NB4 (cell line): ENCODE data around the gene EML3.

ENCODE experiments used
- DNase-seq: peaks from one replicate; pipeline ENCODE4 v3.0.0; 2010; ENCODE audit warnings: low read depth
- H3K4me3 ChIP-seq: one replicate; pipeline ENCODE4 v1.5.1; 2011; ENCODE audit warnings: mild to moderate bottlenecking, low read depth, low read length, moderate library complexity
- CTCF ChIP-seq: IDR thresholded peaks from one replicate; pipeline ENCODE4 v1.5.1; 2012; ENCODE audit warnings: low read depth, low read length
- MAX ChIP-seq: IDR thresholded peaks from 2 replicates; pipeline ENCODE4 v1.6.1; 2011; ENCODE audit warnings: low read depth, low read length
- MYC ChIP-seq: IDR thresholded peaks from 2 replicates; pipeline ENCODE4 v1.6.1; 2011; ENCODE audit warnings: low read depth, low read length
- POLR2A ChIP-seq: IDR thresholded peaks from 2 replicates; pipeline ENCODE4 v1.6.1; 2011; ENCODE audit warnings: mild to moderate bottlenecking; ENCODE audit not compliant: insufficient read length; ENCODE audit errors: extremely low read depth

The EML3 gene

GRCh38 chr11:62648967-62649364 is 36.4 kb upstream of the EML3 start:
- TF ChIP-seq MAX (no peak), MYC (no peak), POLR2A (no peak), CTCF (no peak)
- no peak for DNase-seq
- no peak overlapping the region for H3K4me3 ChIP-seq

GRCh38 chr11:62648185-62648966 is 35.8 kb upstream of the EML3 start:
- no peak for DNase-seq
- no peak overlapping the region for H3K4me3 ChIP-seq
- TF ChIP-seq POLR2A, result no peak

GRCh38 chr11:62647609-62648005 is 35.0 kb upstream of the EML3 start:
- H3K4me3 ChIP-seq, result no peak overlapping the region
- no peak for TF ChIP-seq MAX
- no peak for TF ChIP-seq MYC
- no peak for TF ChIP-seq CTCF
- no peak for TF ChIP-seq POLR2A
- no peak for DNase-seq

- H3K4me3 ChIP-seq, result peak overlapping the region; percentile 25
- DNase-seq, result no peak
- TF ChIP-seq POLR2A (no peak), MAX (no peak), CTCF (no peak), MYC (no peak)
Observed at GRCh38 chr11:62646825-62647608, 34.4 kb upstream of the EML3 start.

GRCh38 chr11:62645946-62646824 is 33.6 kb upstream of the EML3 start, which contains the start of gene GANAB:
Gene GANAB (minus strand): TSS chr11:62646613. CDS start chr11:62646599, 14 bp downstream.
- TF ChIP-seq CTCF (no peak), MAX (peak; percentile 62), POLR2A (peak; percentile 94), MYC (peak; percentile 68; the same call in 1 of the 2 replicates)

GRCh38 chr11:62645671-62645945 is 33.0 kb upstream of the EML3 start:
- DNase-seq, result peak; percentile 35
- peak overlapping the region; percentile 96 for H3K4me3 ChIP-seq
- TF ChIP-seq MYC (no peak), MAX (0 out of 2 replicates have a peak, but pooled peaks have one; percentile 5)

More at GRCh38 chr11:62645946-62646824, 33.6 kb upstream of the EML3 start, which contains the start of gene GANAB:
- DNase-seq, result peak; percentile 99
- peak within 1 kb of the TSS; percentile 96 for H3K4me3 ChIP-seq
